GM21619 (cell line): ENCODE measurements around the gene KPTN.

Source experiments
- ATAC-seq: cut with Tn5 transposase; IDR thresholded peaks from one replicate; pipeline ENCODE4 v1.9.1; 2021; ENCODE audit not compliant: unreplicated experiment

KPTN gene

GRCh38 chr19:47509170-47509847, 25.3 kb upstream of the KPTN start:
- no peak for ATAC-seq

- ATAC-seq: no peak
Measured at GRCh38 chr19:47508721-47509120, 24.7 kb upstream of the KPTN start.

- no peak for ATAC-seq
Measured at GRCh38 chr19:47507924-47508553, 24.0 kb upstream of the KPTN start.

- no peak for ATAC-seq
Measured at GRCh38 chr19:47507012-47507411, 23.0 kb upstream of the KPTN start.

GRCh38 chr19:47506459-47506858, 22.4 kb upstream of the KPTN start:
- ATAC-seq: no peak

GRCh38 chr19:47505506-47505905, 21.5 kb upstream of the KPTN start:
- no peak for ATAC-seq

GRCh38 chr19:47503826-47504150, 19.8 kb upstream of the KPTN start:
- ATAC-seq: no peak

GRCh38 chr19:47503130-47503825, 19.3 kb upstream of the KPTN start:
- no peak for ATAC-seq

GRCh38 chr19:47499863-47500830, 16.1 kb upstream of the KPTN start:
- no peak for ATAC-seq

GRCh38 chr19:47499371-47499770, 15.4 kb upstream of the KPTN start:
- ATAC-seq: no peak

- ATAC-seq: no peak
Measured at GRCh38 chr19:47498561-47498960, 14.5 kb upstream of the KPTN start.

GRCh38 chr19:47497821-47498520, 14.0 kb upstream of the KPTN start:
- no peak for ATAC-seq

- no peak for ATAC-seq
Measured at GRCh38 chr19:47497050-47497766, 13.2 kb upstream of the KPTN start.

GRCh38 chr19:47495478-47496372, 11.7 kb upstream of the KPTN start:
- no peak for ATAC-seq

GRCh38 chr19:47494729-47495128, 10.7 kb upstream of the KPTN start:
- no peak for ATAC-seq

GRCh38 chr19:47494211-47494547, 10.2 kb upstream of the KPTN start:
- no peak for ATAC-seq

- ATAC-seq: no peak
Measured at GRCh38 chr19:47493378-47494210, 9.6 kb upstream of the KPTN start.
